ENCODE results near the gene MANF.
A peak's percentile ranks its signal among the peaks of the same experiment; 100 is the strongest.
"Not testable (repeated sequence)": the region's sequence is repeated elsewhere in the genome, so short reads cannot be mapped to it uniquely, and the experiment has no call there.

MANF gene

GRCh38 chr3:51371943-51372557 lies 13.0 kb upstream of the MANF start:
- DNase-seq (ENCODE audit: low read depth in 2 of 3, low spot score in 1 of 3) = peak in 1 of 3 donors; percentile 68

- DNase-seq (ENCODE audit: low read depth in 2 of 3, low spot score in 1 of 3) = no peak
Measured at GRCh38 chr3:51373658-51374421, 11.3 kb upstream of the MANF start.

GRCh38 chr3:51374456-51374855 lies 10.6 kb upstream of the MANF start:
- no peak for DNase-seq (ENCODE audit: low read depth in 2 of 3, low spot score in 1 of 3)

GRCh38 chr3:51375136-51375535 lies 10.0 kb upstream of the MANF start:
- no peak for DNase-seq (ENCODE audit: low read depth in 2 of 3, low spot score in 1 of 3)

GRCh38 chr3:51375571-51375970 lies 9.5 kb upstream of the MANF start:
- no peak for DNase-seq (ENCODE audit: low read depth in 2 of 3, low spot score in 1 of 3)

GRCh38 chr3:51378065-51378464 lies 7.0 kb upstream of the MANF start:
- DNase-seq (ENCODE audit: low read depth in 2 of 3, low spot score in 1 of 3) = no peak

GRCh38 chr3:51378726-51379125 lies 6.4 kb upstream of the MANF start:
- no peak for DNase-seq (ENCODE audit: low read depth in 2 of 3, low spot score in 1 of 3)

- no peak for DNase-seq (ENCODE audit: low read depth in 2 of 3, low spot score in 1 of 3)
Measured at GRCh38 chr3:51379301-51379700, 5.8 kb upstream of the MANF start.

- no peak for DNase-seq (ENCODE audit: low read depth in 2 of 3, low spot score in 1 of 3)
Measured at GRCh38 chr3:51379746-51380455, 5.2 kb upstream of the MANF start.

GRCh38 chr3:51380601-51381332 lies 4.3 kb upstream of the MANF start:
- no peak for DNase-seq (ENCODE audit: low read depth in 2 of 3, low spot score in 1 of 3)

- DNase-seq (ENCODE audit: low read depth in 2 of 3, low spot score in 1 of 3) = no peak
Measured at GRCh38 chr3:51381333-51381705, 3.8 kb upstream of the MANF start.

- DNase-seq (ENCODE audit: low read depth in 2 of 3, low spot score in 1 of 3) = no peak
Measured at GRCh38 chr3:51382076-51382745, 2.9 kb upstream of the MANF start.

- no peak for DNase-seq (ENCODE audit: low read depth in 2 of 3, low spot score in 1 of 3)
Measured at GRCh38 chr3:51382947-51383578, 2.0 kb upstream of the MANF start.

GRCh38 chr3:51384055-51384725 lies 901 bp upstream of the MANF start:
- peak in 1 of 3 donors; percentile 19 for DNase-seq (ENCODE audit: low read depth in 2 of 3, low spot score in 1 of 3)

GRCh38 chr3:51385621-51386091 lies 565 bp downstream of the MANF start:
- DNase-seq (ENCODE audit: low read depth in 2 of 3, low spot score in 1 of 3) = no peak

GRCh38 chr3:51386159-51386851 lies 1.2 kb downstream of the MANF start:
- no peak for DNase-seq (ENCODE audit: low read depth in 2 of 3, low spot score in 1 of 3)

GRCh38 chr3:51386852-51387229 lies 1.8 kb downstream of the MANF start:
- no peak for DNase-seq (ENCODE audit: low read depth in 2 of 3, low spot score in 1 of 3)

GRCh38 chr3:51387281-51387680 lies 2.2 kb downstream of the MANF start:
- not testable (repeated sequence) for DNase-seq (ENCODE audit: low read depth in 2 of 3, low spot score in 1 of 3)

GRCh38 chr3:51388286-51389029 lies 3.4 kb downstream of the MANF start:
- DNase-seq (ENCODE audit: low read depth in 2 of 3, low spot score in 1 of 3) = no peak

Data from stimulated activated CD4-positive, alpha-beta T cell treated with anti-CD3 and anti-CD28 coated beads, Interleukin-12 subunit alpha, Interleukin-12 subunit beta, amount 100 ng/mL, for 48 hours (primary cell).